ENCODE results near the gene CEP55.

- TF ChIP-seq NFRKB (IDR thresholded peaks at IDR 0.05), result no peak
- no peak for TF ChIP-seq SP1 (IDR thresholded peaks at IDR 0.05)
- TF ChIP-seq ARNT (IDR thresholded peaks at IDR 0.05), result no peak
- TF ChIP-seq L3MBTL2 (conservative IDR thresholded peaks at IDR 0.05), result no peak
- no peak for TF ChIP-seq SUZ12 (IDR thresholded peaks at IDR 0.05)
- no peak for TF ChIP-seq ELF4 (IDR thresholded peaks at IDR 0.05)
- TF ChIP-seq ZNF384 (IDR thresholded peaks at IDR 0.05), result no peak
- TF ChIP-seq BHLHE40 (IDR thresholded peaks at IDR 0.05; ENCODE audit: borderline replicate concordance), result no peak
- no peak for TF ChIP-seq CTBP1 (IDR thresholded peaks at IDR 0.05; ENCODE audit: borderline replicate concordance)
- TF ChIP-seq TARDBP (IDR thresholded peaks at IDR 0.05), result no peak
- no peak for TF ChIP-seq HDGF (IDR thresholded peaks at IDR 0.05; ENCODE audit: borderline replicate concordance)
These were observed 58.5 kb downstream of the CEP55 start for GRCh38 chr10:93554760-93555432.
